ENCODE measurements around the gene OR4K2.

- TF ChIP-seq CTCF (IDR thresholded peaks at IDR 0.05) (no peak), POLR2A (IDR thresholded peaks at IDR 0.05) (no peak)
These were observed 31.7 kb downstream of the OR4K2 start for GRCh38 chr14:19906665-19907064.

Measured in adrenal gland (tissue), 5 donors.